Endothelial cell of hepatic sinusoid (primary cell): Measurements from ENCODE around the gene ZNF346.
"Not testable (repeated sequence)": the region's sequence is repeated elsewhere in the genome, so short reads cannot be mapped to it uniquely, and the experiment has no call there.

ENCODE experiments used
- in situ Hi-C: cut with HindIII; loops from 2 replicates; pipeline ENCODE4 v1.10.0; 2017; ENCODE audit warnings: low sequenced_read_pairs

Gene ZNF346

DNA sequence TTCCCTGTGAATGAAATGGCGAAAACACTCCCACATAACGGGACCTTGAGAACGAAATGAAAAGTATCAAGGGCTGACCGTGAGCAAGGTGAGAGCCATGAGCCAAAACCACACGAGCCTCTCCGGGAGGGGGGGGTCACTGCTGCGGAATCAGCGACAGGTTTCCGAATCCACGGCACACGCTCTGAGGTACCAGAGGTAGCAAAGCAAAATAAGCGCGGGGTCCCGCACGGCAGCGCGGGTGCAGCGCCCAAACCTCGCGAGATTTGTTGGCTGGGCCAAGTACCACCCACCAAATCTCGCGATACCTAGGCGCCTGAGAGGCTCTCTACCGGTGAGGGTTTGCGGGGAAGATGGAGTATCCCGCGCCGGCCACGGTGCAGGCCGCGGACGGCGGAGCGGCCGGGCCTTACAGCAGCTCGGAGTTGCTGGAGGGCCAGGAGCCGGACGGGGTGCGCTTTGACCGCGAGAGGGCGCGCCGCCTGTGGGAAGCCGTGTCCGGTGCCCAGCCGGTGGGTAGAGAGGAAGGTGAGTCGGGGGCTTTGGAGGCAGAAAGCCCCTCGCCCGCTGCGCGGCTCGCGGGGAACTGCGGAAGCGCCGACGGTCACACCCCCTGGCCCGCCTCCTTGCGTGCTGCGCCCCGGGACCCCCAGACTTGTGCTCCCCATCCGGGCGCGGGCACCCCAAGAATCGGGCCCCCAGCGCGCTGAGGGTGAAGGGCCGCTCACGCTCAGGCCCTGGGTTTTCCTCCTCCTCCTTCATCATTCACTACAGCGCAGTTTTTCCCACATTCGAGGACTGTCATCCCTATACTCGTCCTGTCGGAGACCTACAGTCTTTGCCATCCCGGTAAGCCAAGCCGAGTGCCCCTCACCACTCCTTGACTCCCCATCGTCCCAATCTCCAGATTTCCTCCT is at the start of gene ZNF346:
Gene ZNF346, plus strand, starts transcription at position 311 of the 917 bp plus-strand sequence. Its CDS starts 43 bp downstream, at position 354.
- in situ Hi-C loops: no loop called here

DNA sequence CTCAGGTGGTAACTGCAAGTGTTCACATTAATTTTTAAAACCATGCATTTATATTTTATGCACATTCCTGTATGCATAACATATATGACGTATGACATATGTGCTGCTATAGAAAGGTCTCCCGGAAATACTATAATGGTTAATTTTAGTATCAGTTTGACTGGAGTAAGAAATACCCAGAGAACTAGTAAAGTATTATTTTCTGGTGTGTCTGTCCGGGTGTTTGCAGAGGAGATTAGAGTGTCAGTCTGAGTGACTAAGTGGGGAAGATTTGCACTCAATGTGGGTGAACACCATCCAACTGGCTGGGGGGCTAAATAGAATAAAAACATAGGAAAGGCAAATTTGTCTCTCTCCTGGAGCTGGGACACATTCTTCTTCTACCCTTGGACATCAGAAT is 42.8 kb upstream of the ZNF346 start:
- in situ Hi-C loops: loop anchor here (5.0 kb wide), 2 partner anchors 58 to 93 kb away; no protein-coding TSS in a partner anchor

- in situ Hi-C loops: loop anchor here (5.0 kb wide), 2 partner anchors 56 to 91 kb away; no protein-coding TSS in a partner anchor
These were observed 41.7 kb upstream of the ZNF346 start for GRCh38 chr5:176980818-176981217.

- in situ Hi-C loops: loop anchor here (5.0 kb wide), 2 partner anchors 54 to 89 kb away; no protein-coding TSS in a partner anchor
These were observed 39.4 kb upstream of the ZNF346 start for GRCh38 chr5:176983112-176983511.

DNA sequence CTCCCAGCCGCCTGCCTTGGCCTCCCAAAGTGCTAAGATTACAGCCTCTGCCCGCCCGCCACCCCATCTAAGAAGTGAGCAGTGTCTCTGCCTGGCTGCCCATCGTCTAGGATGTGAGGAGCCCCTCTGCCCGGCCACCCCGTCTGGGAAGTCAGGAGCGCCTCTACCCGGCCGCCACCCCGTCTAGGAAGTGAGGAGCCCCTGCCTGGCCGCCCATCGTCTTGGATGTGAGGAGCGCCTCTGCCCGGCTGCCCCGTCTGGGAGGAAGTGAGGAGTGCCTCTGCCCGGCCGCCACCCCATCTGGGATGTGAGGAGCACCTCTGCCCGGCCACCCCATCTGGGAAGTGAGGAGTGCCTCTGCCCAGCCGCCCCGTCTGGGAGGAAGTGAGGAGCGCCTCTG is 38.9 kb upstream of the ZNF346 start:
- in situ Hi-C loops: loop anchor here (5.0 kb wide), 2 partner anchors 54 to 89 kb away; no protein-coding TSS in a partner anchor

GRCh38 chr5:176984176-176984575 is 38.3 kb upstream of the ZNF346 start:
- in situ Hi-C loops: loop anchor here (5.0 kb wide), 2 partner anchors 53 to 88 kb away; no protein-coding TSS in a partner anchor

GRCh38 chr5:176985516-176985915 is 37.0 kb upstream of the ZNF346 start:
- in situ Hi-C loops: no loop called here

- in situ Hi-C loops: no loop called here
These were observed 36.2 kb upstream of the ZNF346 start for GRCh38 chr5:176986280-176986679.

DNA sequence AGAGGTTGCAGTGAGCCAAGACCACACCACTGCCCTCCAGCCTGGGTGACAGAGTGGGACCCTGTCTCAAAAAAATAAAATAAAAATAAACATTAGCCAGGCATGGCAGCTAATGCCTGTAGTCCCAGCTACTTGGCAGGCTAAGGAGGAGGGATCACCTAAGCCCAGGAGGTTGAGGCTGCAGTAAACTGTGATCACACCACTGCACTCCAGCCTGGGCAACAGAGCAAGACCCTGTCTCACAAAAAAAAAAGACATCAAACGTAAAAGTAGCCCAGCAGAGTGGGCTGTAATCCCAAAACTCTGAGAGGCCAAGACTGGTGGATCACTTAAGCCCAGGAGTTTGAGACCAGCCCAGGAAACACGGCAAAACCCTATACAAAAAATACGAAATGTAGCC is 34.9 kb upstream of the ZNF346 start:
- in situ Hi-C loops: no loop called here

DNA sequence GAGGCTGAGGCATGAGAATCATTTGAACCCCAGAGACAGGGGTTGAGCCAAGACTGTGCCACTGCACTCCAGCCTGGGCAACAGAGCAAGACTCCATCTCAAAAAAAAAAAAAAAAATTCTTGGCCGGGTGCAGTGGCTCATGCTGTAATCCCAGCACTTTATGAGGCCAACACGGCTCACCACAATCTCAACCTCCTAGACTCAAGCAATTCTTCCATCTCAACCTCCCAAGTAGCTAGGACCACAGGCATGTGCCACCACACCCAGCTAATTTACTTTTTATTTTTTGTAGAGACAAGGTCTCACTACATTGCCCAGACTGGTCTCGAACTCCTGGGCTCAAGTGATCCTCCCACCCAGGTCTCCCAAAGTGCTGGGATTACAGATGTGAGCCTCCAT is 29.4 kb upstream of the ZNF346 start:
- in situ Hi-C loops: not testable (repeated sequence)

GRCh38 chr5:176994460-176995121 is 27.9 kb upstream of the ZNF346 start:
- in situ Hi-C loops: no loop called here

GRCh38 chr5:176995122-176995490 is 27.4 kb upstream of the ZNF346 start:
- in situ Hi-C loops: no loop called here

DNA sequence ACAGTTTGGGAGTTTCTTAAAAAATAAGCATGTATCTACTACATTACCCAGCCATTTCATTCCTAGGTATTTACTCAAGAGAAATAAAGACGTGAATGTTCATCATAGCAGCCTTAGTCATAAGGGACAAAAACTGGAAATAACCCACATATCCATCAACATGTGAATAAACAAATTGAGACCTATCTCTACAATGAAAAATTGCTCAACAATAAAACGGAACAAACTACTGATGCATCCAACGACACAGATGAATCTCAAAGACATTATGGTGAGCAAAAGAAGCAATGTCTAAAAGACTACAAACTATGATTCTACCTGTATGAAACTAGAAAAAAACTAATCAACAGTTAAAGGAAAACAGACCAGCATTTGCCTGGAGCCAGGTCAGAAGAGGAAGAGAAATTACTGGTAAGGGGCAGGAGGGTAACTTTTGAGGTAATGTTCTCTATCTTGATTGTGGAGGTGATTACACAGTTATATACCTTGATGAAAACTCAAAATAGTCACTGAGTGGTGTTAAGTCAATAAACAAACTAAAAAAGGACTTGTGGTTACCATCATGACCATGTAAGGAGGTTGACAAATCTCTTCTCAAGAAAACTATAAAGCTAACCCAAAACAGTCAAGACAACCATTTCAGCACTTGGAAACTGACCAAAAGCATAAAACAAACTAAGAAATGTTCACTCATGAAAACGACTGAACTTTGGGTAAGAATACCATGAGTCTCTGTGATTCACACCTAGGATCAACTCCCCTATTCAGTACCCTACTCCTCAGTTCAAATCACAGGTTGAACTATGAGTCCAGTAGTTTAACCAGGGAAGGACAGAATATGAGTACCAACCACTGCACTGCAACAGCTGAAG is 26.4 kb upstream of the ZNF346 start:
- in situ Hi-C loops: no loop called here

DNA sequence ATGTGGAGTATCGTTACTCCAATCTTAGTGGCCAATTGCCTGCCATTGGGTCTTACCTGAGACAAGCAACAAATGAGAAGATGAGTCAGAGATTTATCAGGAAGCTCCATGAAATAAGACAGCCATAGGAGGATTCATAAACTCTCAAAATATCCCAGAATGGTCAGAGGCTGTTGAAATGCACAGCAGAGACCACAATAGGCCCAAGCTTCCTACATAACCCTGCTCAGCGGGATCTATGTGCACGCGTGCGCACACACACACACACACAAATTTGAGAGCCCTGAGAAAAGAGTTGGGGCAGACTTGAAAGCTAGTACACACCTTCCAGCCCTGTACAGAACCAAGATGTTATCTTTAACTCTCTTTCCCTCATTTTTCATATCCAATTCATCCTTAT is 25.7 kb upstream of the ZNF346 start:
- in situ Hi-C loops: no loop called here

- in situ Hi-C loops: no loop called here
These were observed 23.7 kb upstream of the ZNF346 start for GRCh38 chr5:176998828-176999227.

DNA sequence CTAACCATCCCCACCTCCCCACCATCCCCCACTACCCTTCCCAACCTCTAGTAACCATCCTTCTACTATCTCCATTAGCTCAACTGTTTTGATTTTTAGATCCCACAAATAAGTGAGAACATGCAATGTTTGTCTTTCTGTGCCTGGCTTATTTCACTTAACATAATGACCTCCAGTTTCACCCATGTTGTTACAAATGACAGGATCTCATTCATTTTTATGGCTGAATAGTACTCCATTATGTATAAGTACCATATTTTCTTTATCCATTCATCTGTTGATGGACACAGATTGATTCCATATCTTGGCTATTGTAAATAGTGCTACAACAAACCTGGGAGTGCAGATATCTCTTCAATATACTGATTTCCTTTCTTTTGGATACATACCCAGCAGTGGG is 23.0 kb upstream of the ZNF346 start:
- in situ Hi-C loops: not testable (repeated sequence)

DNA sequence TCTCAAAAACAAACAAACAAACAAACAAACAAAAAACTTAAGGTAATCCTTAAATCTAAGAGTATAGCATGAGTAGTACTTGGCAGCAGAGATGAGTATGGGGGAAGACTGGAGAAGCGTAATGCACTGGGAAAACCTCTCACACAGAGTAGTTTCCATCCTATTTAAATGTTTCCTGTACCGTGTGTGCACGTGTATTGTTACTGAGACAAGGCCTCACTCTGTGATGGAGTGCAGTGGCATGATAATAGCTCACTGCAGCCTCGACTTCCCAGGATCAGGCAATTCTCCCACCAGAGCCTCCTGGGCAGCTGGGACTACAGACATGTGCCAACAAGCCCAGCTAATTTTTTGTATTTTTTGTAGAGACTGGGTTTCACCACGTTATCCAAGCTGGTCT is 18.8 kb upstream of the ZNF346 start:
- in situ Hi-C loops: no loop called here

DNA sequence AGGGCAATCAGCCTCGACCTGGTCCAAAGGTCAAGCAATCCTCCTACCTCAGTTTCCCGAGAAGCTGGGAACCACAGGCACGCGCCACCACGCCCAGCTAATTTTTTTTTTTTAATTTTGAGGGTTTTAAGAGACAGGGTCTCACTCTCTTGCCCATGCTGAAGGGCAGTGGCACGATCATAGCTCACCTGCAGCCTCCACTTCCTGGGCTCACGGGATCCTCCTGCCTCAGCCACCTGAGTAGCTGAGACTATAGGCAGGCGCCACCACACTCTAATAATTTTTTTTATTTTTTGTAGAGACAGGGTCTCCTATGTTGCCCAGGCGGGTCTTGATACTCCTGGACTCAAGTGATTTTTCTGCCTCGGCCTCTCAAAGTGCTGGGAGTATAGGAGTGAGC is 17.5 kb upstream of the ZNF346 start:
- in situ Hi-C loops: no loop called here

DNA sequence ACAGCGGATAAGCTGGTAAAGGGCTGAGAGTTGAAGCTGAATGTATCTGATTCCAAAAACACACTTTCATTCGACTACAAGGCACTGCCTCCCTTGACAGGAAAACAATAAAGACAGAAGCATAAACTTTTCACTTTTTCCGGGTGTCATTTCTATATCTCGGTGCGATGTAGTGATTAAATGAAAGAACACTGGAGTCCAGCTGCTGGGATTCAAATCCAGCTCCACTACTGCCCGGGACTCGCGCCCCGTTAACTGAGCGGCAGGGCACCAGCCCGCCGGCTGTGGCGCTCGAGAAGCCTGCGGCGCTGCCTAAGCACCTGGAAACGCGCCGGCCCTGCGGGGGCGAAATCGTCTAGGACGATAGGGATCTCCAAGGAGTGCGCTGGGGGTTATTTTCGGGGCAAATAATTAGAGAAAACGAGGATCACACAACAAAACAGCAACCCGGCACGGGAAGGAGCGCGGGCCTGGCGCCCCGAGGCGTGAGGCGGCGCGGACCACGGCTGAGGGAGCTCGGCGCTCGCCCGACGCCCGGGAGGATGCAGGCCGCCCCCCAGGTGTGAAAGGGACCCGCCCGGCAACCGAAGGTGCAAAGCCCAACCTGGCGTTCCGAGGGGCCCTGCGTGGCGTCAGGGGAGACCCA is 16.8 kb upstream of the ZNF346 start:
- in situ Hi-C loops: no loop called here

- in situ Hi-C loops: no loop called here
These were observed 16.1 kb upstream of the ZNF346 start, which contains the start of gene UIMC1 for GRCh38 chr5:177006265-177006972. TSS of gene UIMC1 (minus strand) at chr5:177006779. CDS start at chr5:176982615, 24,164 bp downstream.
